GM21390 (cell line): ENCODE results near the gene SBNO1.
"Not testable (repeated sequence)": the region's sequence is repeated elsewhere in the genome, so short reads cannot be mapped to it uniquely, and the experiment has no call there.

Experiments used
- ATAC-seq: cut with Tn5 transposase; IDR thresholded peaks from one replicate; pipeline ENCODE4 v1.9.1; 2021; ENCODE audit not compliant: unreplicated experiment

Gene SBNO1

GRCh38 chr12:123252365-123252764 lies 112.3 kb downstream of the SBNO1 start:
- ATAC-seq, result not testable (repeated sequence)

GRCh38 chr12:123251403-123252076 lies 113.1 kb downstream of the SBNO1 start:
- no peak for ATAC-seq

DNA sequence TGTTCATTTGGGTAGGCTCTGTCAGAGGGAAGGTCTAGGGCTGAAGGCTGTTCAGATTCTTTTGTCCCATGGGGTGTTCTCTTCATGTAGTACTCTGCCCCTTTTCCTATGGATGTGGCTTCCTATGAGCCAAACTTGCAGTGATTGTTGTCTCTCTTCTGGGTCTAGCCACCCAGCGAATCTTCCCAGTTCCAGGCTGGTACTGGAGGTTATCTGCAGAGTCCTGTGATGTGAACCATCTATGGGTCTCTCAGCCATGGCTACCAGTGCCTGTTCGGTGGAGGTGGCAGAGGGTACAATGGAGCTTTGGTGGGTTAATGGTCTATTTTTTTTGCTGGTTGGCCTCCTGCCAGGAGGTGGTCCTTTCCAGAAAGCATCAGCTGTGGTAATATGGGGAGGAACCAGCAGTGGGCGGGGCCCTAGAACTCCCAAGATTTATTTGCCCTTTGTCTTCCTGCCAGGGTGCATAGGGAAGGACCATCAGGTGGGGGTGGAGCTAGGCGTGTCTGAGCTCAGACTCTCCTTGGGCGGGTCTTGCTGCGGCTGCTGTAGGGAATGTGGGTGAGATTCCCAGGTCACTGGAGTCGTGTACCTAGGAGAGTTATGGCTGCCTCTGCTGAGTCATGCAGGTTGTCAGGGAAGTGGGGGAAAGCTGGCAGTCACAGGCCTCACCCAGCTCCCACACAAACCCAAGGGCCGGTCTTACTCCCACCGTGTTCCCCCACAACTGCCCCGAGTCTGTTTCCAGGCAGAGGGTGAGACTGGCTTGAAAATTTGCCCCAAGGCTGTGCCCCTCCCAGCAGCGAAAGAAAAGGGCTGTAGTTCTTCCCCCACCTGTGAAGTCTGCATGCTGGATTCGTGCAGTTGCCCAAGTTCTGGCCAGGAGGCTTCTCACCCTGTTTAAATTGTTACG lies 113.9 kb downstream of the SBNO1 start:
- ATAC-seq, result no peak

DNA sequence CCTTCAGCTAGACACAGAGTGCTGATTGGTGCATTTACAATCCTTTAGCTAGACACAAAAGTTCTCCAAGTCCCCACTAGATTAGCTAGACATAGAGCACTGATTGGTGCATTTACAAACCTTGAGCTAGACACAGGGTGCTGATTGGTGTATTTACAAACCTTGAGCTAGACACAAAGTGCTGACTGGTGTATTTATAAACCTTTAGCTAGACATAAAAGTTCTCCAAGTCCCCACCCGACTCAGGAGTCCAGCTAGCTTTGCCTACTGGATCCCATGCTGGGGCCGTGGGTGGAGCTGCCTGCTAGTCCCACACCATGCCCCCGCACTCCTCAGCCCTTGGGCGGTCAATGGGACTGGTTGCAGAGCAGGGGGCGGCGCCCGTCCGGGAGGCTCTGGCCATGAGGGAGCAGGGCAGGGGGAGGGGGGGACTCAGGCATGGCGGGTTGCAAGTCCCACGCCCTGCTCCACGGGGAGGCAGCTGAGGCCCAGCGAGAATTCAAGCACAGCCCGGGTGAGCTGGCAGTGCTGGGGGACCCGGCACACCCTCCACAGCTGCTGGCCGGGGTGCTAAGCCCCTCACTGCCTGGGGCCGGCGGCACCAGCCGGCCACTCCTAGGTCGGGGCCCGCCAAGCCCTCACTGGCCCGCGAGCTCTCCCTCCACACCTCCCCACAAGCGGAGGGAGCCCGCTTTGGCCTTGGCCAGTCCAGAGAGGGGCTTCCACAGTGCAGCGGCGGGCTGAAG lies 115.5 kb downstream of the SBNO1 start:
- ATAC-seq, result not testable (repeated sequence)

GRCh38 chr12:123248129-123248528 lies 116.5 kb downstream of the SBNO1 start:
- not testable (repeated sequence) for ATAC-seq

DNA sequence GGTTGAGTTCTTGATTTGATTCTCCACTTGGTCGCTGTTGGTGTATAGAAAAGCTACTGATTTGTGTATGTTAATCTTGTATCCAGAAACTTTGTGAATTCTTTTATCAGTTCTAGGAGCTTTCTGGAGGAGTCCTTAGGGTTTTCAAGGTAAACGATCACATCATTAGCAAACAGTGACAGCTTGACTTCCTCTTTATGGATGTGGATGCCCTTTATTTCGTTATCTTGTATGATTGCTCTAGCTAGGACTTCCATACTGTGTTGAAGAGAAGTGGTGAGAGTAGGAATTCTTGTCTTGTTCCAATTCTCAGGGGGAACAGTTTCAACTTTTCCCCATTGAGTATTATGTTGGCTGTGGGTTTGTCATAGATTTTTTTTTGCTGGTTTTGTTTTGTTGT lies 119.0 kb downstream of the SBNO1 start:
- no peak for ATAC-seq

DNA sequence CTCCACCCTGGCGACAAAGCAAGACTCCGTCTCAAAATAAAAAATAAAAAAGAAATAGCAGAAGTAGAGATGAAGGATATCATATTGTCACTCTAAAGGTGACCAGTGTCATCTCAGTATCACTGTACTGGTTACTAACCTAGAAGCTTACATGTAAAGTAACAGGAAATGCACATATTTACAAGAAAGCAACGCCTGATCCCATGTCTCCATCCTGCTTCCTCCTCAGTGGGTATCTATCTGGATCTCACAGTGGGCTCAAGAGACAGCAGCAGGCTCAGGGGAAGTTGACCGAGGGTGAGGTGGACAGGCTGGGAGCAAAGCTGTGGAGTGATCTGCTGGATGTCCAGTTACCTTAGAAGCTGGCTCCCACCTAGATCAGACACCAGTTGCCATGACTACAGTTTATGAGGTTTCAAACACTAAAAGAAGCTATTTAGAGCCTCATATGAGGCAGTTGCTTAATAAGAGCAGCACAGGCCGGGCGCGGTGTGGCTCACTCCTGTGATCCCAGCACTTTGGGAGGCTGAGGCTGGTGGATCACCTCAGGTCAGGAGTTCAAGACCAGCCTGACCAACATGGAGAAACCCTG lies 120.9 kb downstream of the SBNO1 start:
- ATAC-seq, result no peak

GRCh38 chr12:123242116-123242904 lies 122.3 kb downstream of the SBNO1 start:
- ATAC-seq, result no peak
